ENCODE data around the gene PRR14L.
"Not testable (repeated sequence)": the region's sequence is repeated elsewhere in the genome, so short reads cannot be mapped to it uniquely, and the experiment has no call there.

PRR14L gene

DNA sequence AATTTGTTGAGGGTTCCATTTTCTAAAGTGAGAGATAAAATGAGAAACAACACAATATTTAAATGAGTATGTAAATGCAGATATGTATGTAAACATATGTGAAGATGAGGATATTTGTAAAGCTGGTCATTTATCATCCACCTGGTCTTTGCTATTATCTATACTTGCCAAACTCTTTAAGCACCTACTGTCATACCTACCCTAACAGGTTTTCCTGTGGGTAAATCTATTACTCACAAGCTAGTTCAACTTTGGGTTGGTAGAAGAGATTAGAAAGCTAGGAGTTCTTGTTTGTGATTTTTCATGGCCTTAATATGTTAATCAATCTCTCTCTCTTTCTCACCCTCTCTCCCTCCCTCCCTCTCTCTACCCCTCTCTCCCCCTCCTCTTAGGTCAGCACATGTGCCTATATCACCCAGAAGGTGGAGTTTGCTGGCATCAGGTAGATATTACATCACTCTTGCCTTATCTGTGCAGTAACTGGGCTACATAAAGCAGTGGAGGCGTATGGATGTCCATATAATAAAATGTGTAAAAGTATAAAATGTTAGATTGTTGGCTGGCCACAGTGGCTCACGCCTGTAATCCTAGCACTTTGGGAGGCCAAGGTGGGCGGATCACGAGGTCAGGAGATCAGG is 18.6 kb upstream of the PRR14L start:
- no peak for DNase-seq (ENCODE audit: low read depth)
- TF ChIP-seq POLR2A (IDR thresholded peaks at IDR 0.05; ENCODE audit: extremely low read depth, insufficient read length) (no peak), MYC (IDR thresholded peaks at IDR 0.05; ENCODE audit: low read depth, low read length) (no peak)
- TF ChIP-seq, protein P1, sequence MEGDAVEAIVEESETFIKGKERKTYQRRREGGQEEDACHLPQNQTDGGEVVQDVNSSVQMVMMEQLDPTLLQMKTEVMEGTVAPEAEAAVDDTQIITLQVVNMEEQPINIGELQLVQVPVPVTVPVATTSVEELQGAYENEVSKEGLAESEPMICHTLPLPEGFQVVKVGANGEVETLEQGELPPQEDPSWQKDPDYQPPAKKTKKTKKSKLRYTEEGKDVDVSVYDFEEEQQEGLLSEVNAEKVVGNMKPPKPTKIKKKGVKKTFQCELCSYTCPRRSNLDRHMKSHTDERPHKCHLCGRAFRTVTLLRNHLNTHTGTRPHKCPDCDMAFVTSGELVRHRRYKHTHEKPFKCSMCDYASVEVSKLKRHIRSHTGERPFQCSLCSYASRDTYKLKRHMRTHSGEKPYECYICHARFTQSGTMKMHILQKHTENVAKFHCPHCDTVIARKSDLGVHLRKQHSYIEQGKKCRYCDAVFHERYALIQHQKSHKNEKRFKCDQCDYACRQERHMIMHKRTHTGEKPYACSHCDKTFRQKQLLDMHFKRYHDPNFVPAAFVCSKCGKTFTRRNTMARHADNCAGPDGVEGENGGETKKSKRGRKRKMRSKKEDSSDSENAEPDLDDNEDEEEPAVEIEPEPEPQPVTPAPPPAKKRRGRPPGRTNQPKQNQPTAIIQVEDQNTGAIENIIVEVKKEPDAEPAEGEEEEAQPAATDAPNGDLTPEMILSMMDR (IDR thresholded peaks at IDR 0.05; ENCODE audit: low read depth, low read length) = no peak
- TF ChIP-seq, protein P2, sequence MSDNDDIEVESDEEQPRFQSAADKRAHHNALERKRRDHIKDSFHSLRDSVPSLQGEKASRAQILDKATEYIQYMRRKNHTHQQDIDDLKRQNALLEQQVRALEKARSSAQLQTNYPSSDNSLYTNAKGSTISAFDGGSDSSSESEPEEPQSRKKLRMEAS (IDR thresholded peaks at IDR 0.05; ENCODE audit: low read depth, low read length) = no peak
- no peak overlapping the region for H3K4me3 ChIP-seq (ENCODE audit: low read depth, low read length)

DNA sequence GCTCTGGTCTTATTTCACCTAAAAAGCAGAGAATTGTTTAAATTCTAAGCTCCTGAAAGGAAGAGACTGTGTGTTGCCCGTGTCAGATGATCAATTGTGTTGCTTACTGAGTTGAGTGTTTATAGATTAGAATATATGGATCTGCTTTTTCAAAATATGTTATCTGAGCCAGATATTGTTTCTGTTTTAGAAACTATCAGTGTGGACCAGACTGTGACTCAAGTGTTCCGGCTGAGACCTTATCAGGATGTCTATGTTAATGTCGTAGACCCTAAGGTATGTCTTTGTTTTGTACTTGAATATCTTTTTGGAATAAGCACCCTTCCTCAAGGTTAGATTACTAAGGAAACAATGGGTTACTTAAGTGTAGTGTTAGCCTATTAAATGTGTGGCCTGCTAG is 14.9 kb upstream of the PRR14L start:
- no peak for TF ChIP-seq MYC (IDR thresholded peaks at IDR 0.05; ENCODE audit: low read depth, low read length)
- TF ChIP-seq, protein P1 (IDR thresholded peaks at IDR 0.05; ENCODE audit: low read depth, low read length) = no peak
- TF ChIP-seq POLR2A (IDR thresholded peaks at IDR 0.05; ENCODE audit: extremely low read depth, insufficient read length) = no peak
- TF ChIP-seq, protein P2 (IDR thresholded peaks at IDR 0.05; ENCODE audit: low read depth, low read length) = no peak
- no peak for DNase-seq (ENCODE audit: low read depth)
- no peak overlapping the region for H3K4me3 ChIP-seq (ENCODE audit: low read depth, low read length)

DNA sequence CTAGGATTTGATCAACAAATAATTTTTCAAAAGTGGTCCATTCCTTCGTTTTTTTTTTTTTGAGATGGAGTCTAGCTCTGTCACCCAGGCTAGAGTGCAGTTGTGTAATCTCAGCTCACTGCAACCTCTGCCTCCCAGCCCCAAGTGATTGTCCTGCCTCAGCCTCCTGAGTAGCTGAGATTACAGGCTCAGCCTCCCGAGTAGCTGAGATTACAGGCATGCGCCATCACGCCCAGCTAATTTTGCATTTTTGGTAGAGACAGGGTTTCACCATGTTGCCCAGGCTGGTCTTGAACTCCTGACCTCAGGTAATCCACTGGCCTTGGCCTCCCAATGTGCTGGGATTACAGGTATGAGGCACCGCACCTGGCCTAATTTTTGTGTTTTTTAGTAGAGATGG is 8.9 kb upstream of the PRR14L start:
- DNase-seq (ENCODE audit: low read depth); H3K4me3 ChIP-seq (ENCODE audit: low read depth, low read length): not testable (repeated sequence)

DNA sequence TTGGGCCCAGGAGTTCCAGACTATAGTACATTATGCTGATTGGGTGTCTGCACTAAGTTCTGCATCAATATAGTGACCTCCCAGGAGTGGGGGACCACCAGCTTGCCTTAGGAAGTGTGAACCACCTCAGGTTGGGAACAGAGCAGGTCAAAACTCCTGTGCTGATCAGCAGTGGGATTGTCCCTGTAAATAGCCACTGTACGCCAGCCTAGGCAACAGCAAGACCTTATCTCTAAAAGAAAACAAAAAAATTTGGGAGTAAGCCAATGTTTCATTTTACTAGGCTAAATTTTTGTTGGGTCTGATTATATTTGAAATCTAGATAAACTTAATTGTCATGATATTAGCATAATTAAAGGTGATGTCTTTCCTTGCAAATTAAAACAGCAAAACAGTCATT is 7.3 kb upstream of the PRR14L start:
- TF ChIP-seq MYC (IDR thresholded peaks at IDR 0.05; ENCODE audit: low read depth, low read length) = no peak
- TF ChIP-seq, protein P1 (IDR thresholded peaks at IDR 0.05; ENCODE audit: low read depth, low read length) = no peak
- TF ChIP-seq, protein P2 (IDR thresholded peaks at IDR 0.05; ENCODE audit: low read depth, low read length) = no peak
- no peak for TF ChIP-seq POLR2A (IDR thresholded peaks at IDR 0.05; ENCODE audit: extremely low read depth, insufficient read length)
- no peak for DNase-seq (ENCODE audit: low read depth)
- no peak overlapping the region for H3K4me3 ChIP-seq (ENCODE audit: low read depth, low read length)

DNA sequence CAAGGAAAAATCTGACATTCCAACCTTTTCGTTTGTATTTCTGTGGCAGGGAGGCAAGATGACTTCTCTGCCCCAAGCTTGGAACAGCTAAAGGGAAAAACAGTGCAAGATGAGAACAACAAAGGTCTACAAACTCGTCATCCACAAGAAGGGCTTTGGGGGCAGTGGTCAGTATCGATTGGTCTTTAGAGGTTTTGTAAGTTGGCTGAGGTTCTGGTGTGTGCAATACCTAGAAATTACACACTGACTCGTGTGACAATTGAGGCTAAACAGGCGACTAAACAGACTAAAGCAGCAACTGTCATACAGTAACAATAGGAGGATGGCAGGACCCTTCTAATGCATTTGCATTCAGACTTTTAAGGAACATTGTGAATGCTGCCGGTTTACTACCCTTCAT is 4.9 kb upstream of the PRR14L start:
- peak overlapping the region; percentile 76 for H3K4me3 ChIP-seq (ENCODE audit: low read depth, low read length)
- no peak for DNase-seq (ENCODE audit: low read depth)
- TF ChIP-seq MYC (IDR thresholded peaks at IDR 0.05; ENCODE audit: low read depth, low read length) (no peak), POLR2A (IDR thresholded peaks at IDR 0.05; ENCODE audit: extremely low read depth, insufficient read length) (no peak)
- TF ChIP-seq, protein P1 (IDR thresholded peaks at IDR 0.05; ENCODE audit: low read depth, low read length) = no peak

DNA sequence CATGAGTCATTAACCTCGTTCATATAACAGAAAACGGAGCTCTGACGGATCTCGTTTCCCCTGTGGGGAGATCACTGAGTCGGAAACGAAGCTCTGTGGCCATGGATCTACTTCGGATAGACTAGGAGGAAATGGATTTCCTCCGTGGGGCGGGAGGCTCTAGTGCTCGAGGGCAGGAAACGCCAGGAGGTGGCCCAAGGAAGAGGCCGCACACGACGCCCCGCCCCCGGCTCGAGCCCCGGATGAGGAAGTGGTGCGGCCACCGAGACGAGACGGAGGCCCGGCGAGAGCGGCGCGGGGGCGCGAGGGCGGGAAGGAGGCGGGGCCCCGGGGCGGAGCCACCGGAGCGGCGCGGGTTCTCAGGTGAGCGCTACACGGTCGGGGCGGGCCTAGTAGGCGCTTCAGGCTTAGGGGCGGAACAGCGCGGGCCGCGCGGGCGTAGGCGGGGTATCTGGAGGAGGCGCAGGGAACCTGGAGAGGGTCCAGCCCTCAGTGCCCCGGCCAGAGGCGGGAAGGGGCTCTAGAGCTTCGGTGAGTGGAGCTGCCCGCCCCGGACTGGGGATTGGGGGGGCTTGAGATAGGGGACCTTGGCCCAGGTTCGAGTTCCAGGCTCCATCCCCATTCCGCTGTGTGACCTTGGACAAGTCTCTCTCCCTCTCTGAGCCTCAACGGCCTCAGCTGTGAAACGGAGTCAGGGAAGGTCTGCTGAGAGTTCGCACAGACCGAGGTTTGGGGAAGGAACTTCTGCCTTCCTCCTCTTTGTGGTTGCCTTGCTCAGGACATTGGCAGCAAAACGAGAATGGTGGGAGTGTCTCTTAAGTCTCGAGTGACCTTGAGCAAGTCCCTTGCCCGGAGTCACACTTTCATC is 3.9 kb upstream of the PRR14L start, which contains the start of gene DEPDC5:
Gene DEPDC5, plus strand, starts transcription at position 386 of the 868 bp plus-strand sequence. CDS start 903 bp downstream, outside the sequence.
- peak within 1 kb of the TSS; percentile 76 for H3K4me3 ChIP-seq (ENCODE audit: low read depth, low read length)
- TF ChIP-seq POLR2A (IDR thresholded peaks at IDR 0.05; ENCODE audit: extremely low read depth, insufficient read length) (peak; percentile 78), MYC (IDR thresholded peaks at IDR 0.05; ENCODE audit: low read depth, low read length) (no peak; the same call in none of the 2 replicates)
- TF ChIP-seq, protein P1 (IDR thresholded peaks at IDR 0.05; ENCODE audit: low read depth, low read length) = no peak
- TF ChIP-seq, protein P2 (IDR thresholded peaks at IDR 0.05; ENCODE audit: low read depth, low read length) = no peak; the same call in 1 of the 2 replicates

More for the DNA sequence above, 3.9 kb upstream of the PRR14L start, which contains the start of gene DEPDC5:
- peak; percentile 96 for DNase-seq (ENCODE audit: low read depth)

Data from NB4 (cell line).